ENCODE data around the gene STK39. TPM values are rescaled to one million over a fixed set of nuclear protein-coding genes. Genes with fewer than 3 reads are reported as not detected.

The STK39 gene
- polyA plus RNA-seq, 1 donor from 2014 or later, result 9.5 TPM

DNA sequence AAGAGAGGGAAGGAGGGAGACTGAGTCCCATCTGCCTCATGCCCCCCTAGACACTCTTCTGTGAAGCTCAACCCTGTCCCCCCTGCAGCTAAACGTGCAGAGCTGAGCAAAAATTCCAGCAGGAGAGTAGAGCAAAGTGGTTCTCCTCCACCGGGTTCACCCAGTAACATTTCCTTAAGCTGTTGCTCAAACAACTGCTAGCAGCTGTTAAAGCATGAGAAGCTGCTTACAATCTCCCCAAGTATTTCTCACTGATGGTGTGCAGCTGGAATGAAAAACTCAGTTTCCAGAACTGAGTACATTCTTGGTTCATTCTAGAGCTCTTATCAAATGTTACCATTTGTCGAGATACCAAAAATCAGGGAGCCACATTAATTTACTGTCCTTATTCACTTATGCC lies 92.3 kb downstream of the STK39 start:
- no peaks in the 10 kb centered on the region for H3K27me3 ChIP-seq (ENCODE audit: insufficient read depth, low read depth, low read length)
- H3K79me2 ChIP-seq (replicated peaks; ENCODE audit: insufficient read depth, low read length), result no peaks in the 10 kb centered on the region
- TF ChIP-seq SMC3 (conservative IDR thresholded peaks at IDR 0.05; ENCODE audit: poor library complexity) (no peak), RAD21 (conservative IDR thresholded peaks at IDR 0.05) (no peak), EZH2 (IDR thresholded peaks at IDR 0.05; ENCODE audit: borderline replicate concordance, insufficient read depth, low read length, poor library complexity, severe bottlenecking) (no peak), MXI1 (conservative IDR thresholded peaks at IDR 0.05; ENCODE audit: poor library complexity, severe bottlenecking) (no peak), TAF1 (IDR thresholded peaks at IDR 0.05; ENCODE audit: low read depth) (no peak), EP300 (conservative IDR thresholded peaks at IDR 0.05; ENCODE audit: poor library complexity, severe bottlenecking) (no peak), POLR2AphosphoS5 (IDR thresholded peaks at IDR 0.05) (no peak)
- TF ChIP-seq, protein P1, sequence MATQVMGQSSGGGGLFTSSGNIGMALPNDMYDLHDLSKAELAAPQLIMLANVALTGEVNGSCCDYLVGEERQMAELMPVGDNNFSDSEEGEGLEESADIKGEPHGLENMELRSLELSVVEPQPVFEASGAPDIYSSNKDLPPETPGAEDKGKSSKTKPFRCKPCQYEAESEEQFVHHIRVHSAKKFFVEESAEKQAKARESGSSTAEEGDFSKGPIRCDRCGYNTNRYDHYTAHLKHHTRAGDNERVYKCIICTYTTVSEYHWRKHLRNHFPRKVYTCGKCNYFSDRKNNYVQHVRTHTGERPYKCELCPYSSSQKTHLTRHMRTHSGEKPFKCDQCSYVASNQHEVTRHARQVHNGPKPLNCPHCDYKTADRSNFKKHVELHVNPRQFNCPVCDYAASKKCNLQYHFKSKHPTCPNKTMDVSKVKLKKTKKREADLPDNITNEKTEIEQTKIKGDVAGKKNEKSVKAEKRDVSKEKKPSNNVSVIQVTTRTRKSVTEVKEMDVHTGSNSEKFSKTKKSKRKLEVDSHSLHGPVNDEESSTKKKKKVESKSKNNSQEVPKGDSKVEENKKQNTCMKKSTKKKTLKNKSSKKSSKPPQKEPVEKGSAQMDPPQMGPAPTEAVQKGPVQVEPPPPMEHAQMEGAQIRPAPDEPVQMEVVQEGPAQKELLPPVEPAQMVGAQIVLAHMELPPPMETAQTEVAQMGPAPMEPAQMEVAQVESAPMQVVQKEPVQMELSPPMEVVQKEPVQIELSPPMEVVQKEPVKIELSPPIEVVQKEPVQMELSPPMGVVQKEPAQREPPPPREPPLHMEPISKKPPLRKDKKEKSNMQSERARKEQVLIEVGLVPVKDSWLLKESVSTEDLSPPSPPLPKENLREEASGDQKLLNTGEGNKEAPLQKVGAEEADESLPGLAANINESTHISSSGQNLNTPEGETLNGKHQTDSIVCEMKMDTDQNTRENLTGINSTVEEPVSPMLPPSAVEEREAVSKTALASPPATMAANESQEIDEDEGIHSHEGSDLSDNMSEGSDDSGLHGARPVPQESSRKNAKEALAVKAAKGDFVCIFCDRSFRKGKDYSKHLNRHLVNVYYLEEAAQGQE (IDR thresholded peaks at IDR 0.05; ENCODE audit: borderline replicate concordance), result no peak
- TF ChIP-seq, protein P2, sequence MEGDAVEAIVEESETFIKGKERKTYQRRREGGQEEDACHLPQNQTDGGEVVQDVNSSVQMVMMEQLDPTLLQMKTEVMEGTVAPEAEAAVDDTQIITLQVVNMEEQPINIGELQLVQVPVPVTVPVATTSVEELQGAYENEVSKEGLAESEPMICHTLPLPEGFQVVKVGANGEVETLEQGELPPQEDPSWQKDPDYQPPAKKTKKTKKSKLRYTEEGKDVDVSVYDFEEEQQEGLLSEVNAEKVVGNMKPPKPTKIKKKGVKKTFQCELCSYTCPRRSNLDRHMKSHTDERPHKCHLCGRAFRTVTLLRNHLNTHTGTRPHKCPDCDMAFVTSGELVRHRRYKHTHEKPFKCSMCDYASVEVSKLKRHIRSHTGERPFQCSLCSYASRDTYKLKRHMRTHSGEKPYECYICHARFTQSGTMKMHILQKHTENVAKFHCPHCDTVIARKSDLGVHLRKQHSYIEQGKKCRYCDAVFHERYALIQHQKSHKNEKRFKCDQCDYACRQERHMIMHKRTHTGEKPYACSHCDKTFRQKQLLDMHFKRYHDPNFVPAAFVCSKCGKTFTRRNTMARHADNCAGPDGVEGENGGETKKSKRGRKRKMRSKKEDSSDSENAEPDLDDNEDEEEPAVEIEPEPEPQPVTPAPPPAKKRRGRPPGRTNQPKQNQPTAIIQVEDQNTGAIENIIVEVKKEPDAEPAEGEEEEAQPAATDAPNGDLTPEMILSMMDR (IDR thresholded peaks at IDR 0.05; ENCODE audit: poor library complexity, severe bottlenecking), result no peak
- H3K9me3 ChIP-seq (ENCODE audit: low read length), result no peaks in the 10 kb centered on the region
- no peak overlapping the region for H3K4me2 ChIP-seq (ENCODE audit: low read length)
- no peak overlapping the region for H2AFZ ChIP-seq (ENCODE audit: low read depth, low read length)
- H4K20me1 ChIP-seq (ENCODE audit: insufficient read depth), result no peaks in the 10 kb centered on the region
- no peak overlapping the region for H3K27ac ChIP-seq (ENCODE audit: low read length)
- no peak overlapping the region for H3K4me3 ChIP-seq (ENCODE audit: low read length)
- no peaks in the 10 kb centered on the region for H3F3A ChIP-seq (ENCODE audit: insufficient read depth, low read length, poor library complexity, severe bottlenecking)
- no peak overlapping the region for H3K9ac ChIP-seq (ENCODE audit: low read length)
- no peaks in the 10 kb centered on the region for H3K9me2 ChIP-seq (ENCODE audit: insufficient read depth, low read length)
- H3K36me3 ChIP-seq (ENCODE audit: insufficient read depth, low read length), result no peaks in the 10 kb centered on the region

DNA sequence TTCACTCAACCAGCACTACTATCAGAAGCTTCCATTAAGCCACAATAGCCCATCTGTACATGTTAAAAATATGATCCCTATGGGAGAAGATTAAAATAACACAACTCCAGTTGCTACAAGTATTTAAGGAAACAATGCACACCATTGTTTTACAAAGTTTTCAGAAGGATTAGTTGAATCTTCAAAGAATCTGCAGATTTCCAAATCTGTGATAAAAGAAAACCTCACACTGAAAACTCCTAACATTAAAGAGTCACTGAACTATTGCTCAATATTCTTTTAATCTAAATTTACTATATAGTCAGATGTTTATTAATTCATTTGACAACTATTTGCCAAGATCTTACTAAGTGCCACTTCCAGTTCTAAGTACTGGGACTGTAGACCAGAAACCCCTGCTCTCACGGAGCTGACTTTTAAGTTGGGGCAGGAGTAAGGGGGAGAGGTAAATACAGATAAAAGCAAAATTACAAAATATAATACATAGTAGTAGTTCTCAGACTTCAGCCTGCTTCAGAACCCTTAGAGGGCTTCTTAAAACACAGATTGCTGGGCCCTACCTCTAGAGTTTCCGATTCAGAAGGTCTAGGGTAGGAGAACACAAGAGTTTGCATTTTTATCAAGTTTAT lies 94.4 kb downstream of the STK39 start:
- Histone ChIP-seq H3K9ac (ENCODE audit: low read length) (no peak overlapping the region), H3K27ac (ENCODE audit: low read length) (no peak overlapping the region), H3K9me3 (ENCODE audit: low read length) (no peaks in the 10 kb centered on the region), H3K36me3 (ENCODE audit: insufficient read depth, low read length) (no peaks in the 10 kb centered on the region), H3K4me3 (ENCODE audit: low read length) (no peak overlapping the region), H3K27me3 (ENCODE audit: insufficient read depth, low read depth, low read length) (no peaks in the 10 kb centered on the region), H2AFZ (ENCODE audit: low read depth, low read length) (no peak overlapping the region), H3K4me2 (ENCODE audit: low read length) (no peak overlapping the region), H3F3A (ENCODE audit: insufficient read depth, low read length, poor library complexity, severe bottlenecking) (no peaks in the 10 kb centered on the region), H3K9me2 (ENCODE audit: insufficient read depth, low read length) (no peaks in the 10 kb centered on the region), H4K20me1 (ENCODE audit: insufficient read depth) (no peaks in the 10 kb centered on the region), H3K79me2 (replicated peaks; ENCODE audit: insufficient read depth, low read length) (no peaks in the 10 kb centered on the region)
- TF ChIP-seq, protein P1 (IDR thresholded peaks at IDR 0.05; ENCODE audit: borderline replicate concordance), result no peak
- no peak for TF ChIP-seq MXI1 (conservative IDR thresholded peaks at IDR 0.05; ENCODE audit: poor library complexity, severe bottlenecking)
- no peak for TF ChIP-seq RAD21 (conservative IDR thresholded peaks at IDR 0.05)
- no peak for TF ChIP-seq EP300 (conservative IDR thresholded peaks at IDR 0.05; ENCODE audit: poor library complexity, severe bottlenecking)
- TF ChIP-seq TAF1 (IDR thresholded peaks at IDR 0.05; ENCODE audit: low read depth), result no peak
- no peak for TF ChIP-seq SMC3 (conservative IDR thresholded peaks at IDR 0.05; ENCODE audit: poor library complexity)
- no peak for TF ChIP-seq POLR2AphosphoS5 (IDR thresholded peaks at IDR 0.05)
- TF ChIP-seq, protein P2 (IDR thresholded peaks at IDR 0.05; ENCODE audit: poor library complexity, severe bottlenecking), result no peak
- no peak for TF ChIP-seq EZH2 (IDR thresholded peaks at IDR 0.05; ENCODE audit: borderline replicate concordance, insufficient read depth, low read length, poor library complexity, severe bottlenecking)
